Measurements from ENCODE around the gene PXN.
"Not testable (repeated sequence)": the region's sequence is repeated elsewhere in the genome, so short reads cannot be mapped to it uniquely, and the experiment has no call there.

PXN gene

GRCh38 chr12:120200364-120200800, 65.1 kb downstream of the PXN start:
- TF ChIP-seq CTCF (IDR thresholded peaks at IDR 0.05; ENCODE audit: insufficient read depth, low read length, poor library complexity, severe bottlenecking): no peak
- Histone ChIP-seq H3K36me3 (ENCODE audit: control insufficient read depth, insufficient read depth, low read length) (peaks cover 17% of the 10 kb centered on the region), H3K4me3 (replicated peaks; ENCODE audit: low read depth, low read length) (peak overlapping the region; percentile 97), H3K27me3 (replicated peaks; ENCODE audit: control insufficient read depth, insufficient read depth, low read length) (no peaks in the 10 kb centered on the region)
- DNase-seq (ENCODE audit: extremely low read depth, insufficient read length): no peak

GRCh38 chr12:120199595-120200306, 65.8 kb downstream of the PXN start:
- DNase-seq (ENCODE audit: extremely low read depth, insufficient read length): no peak
- H3K36me3 ChIP-seq (ENCODE audit: control insufficient read depth, insufficient read depth, low read length): peaks cover 17% of the 10 kb centered on the region
- TF ChIP-seq CTCF (IDR thresholded peaks at IDR 0.05; ENCODE audit: insufficient read depth, low read length, poor library complexity, severe bottlenecking): no peak

GRCh38 chr12:120199025-120199424, 66.5 kb downstream of the PXN start:
- no peak for TF ChIP-seq CTCF (IDR thresholded peaks at IDR 0.05; ENCODE audit: insufficient read depth, low read length, poor library complexity, severe bottlenecking)
- Histone ChIP-seq H3K27me3 (replicated peaks; ENCODE audit: control insufficient read depth, insufficient read depth, low read length) (no peaks in the 10 kb centered on the region), H3K36me3 (ENCODE audit: control insufficient read depth, insufficient read depth, low read length) (peaks cover 17% of the 10 kb centered on the region), H3K4me3 (replicated peaks; ENCODE audit: low read depth, low read length) (peak overlapping the region; percentile 97)
- DNase-seq (ENCODE audit: extremely low read depth, insufficient read length): no peak

More at GRCh38 chr12:120199595-120200306, 65.8 kb downstream of the PXN start:
- Histone ChIP-seq H3K27me3 (replicated peaks; ENCODE audit: control insufficient read depth, insufficient read depth, low read length) (no peaks in the 10 kb centered on the region), H3K4me3 (replicated peaks; ENCODE audit: low read depth, low read length) (peak overlapping the region; percentile 97)

GRCh38 chr12:120197542-120197887, 68.0 kb downstream of the PXN start:
- Histone ChIP-seq H3K36me3 (ENCODE audit: control insufficient read depth, insufficient read depth, low read length) (peaks cover 17% of the 10 kb centered on the region), H3K27me3 (replicated peaks; ENCODE audit: control insufficient read depth, insufficient read depth, low read length) (no peaks in the 10 kb centered on the region), H3K4me3 (replicated peaks; ENCODE audit: low read depth, low read length) (peak overlapping the region; percentile 97)
- no peak for DNase-seq (ENCODE audit: extremely low read depth, insufficient read length)
- no peak for TF ChIP-seq CTCF (IDR thresholded peaks at IDR 0.05; ENCODE audit: insufficient read depth, low read length, poor library complexity, severe bottlenecking)

GRCh38 chr12:120196817-120197541, 68.6 kb downstream of the PXN start:
- not testable (repeated sequence) for DNase-seq (ENCODE audit: extremely low read depth, insufficient read length); H3K27me3 ChIP-seq (replicated peaks; ENCODE audit: control insufficient read depth, insufficient read depth, low read length)
- H3K36me3 ChIP-seq (ENCODE audit: control insufficient read depth, insufficient read depth, low read length): peaks cover 17% of the 10 kb centered on the region
- H3K4me3 ChIP-seq (replicated peaks; ENCODE audit: low read depth, low read length): peak overlapping the region; percentile 97

- TF ChIP-seq CTCF (IDR thresholded peaks at IDR 0.05; ENCODE audit: insufficient read depth, low read length, poor library complexity, severe bottlenecking): no peak
- DNase-seq (ENCODE audit: extremely low read depth, insufficient read length): no peak
- Histone ChIP-seq H3K27me3 (replicated peaks; ENCODE audit: control insufficient read depth, insufficient read depth, low read length) (no peaks in the 10 kb centered on the region), H3K36me3 (ENCODE audit: control insufficient read depth, insufficient read depth, low read length) (peaks cover 17% of the 10 kb centered on the region), H3K4me3 (replicated peaks; ENCODE audit: low read depth, low read length) (no peak overlapping the region)
Observed at GRCh38 chr12:120196363-120196762, 69.2 kb downstream of the PXN start.
